MCF 10A (cell line): ENCODE results near the gene NOL11. TPM values are rescaled to one million over a fixed set of nuclear protein-coding genes. Genes with fewer than 3 reads are reported as not detected.

Source experiments
- BruUV-seq: library from RNA; stranded (reverse); fragments of 400-500 nt; replicated peaks from 2 replicates; lab custom pipeline; 2021; lab: Mats Ljungman, UMichigan
- CTCF ChIA-PET: fragments of 300-600 bp; sonication (Branson Sonifier 250); formaldehyde crosslinking; extraction: SDS; loops from one replicate; lab custom pipeline; 2021; ENCODE audit warnings: antibody characterized with exemption, inconsistent platforms; lab: Yijun Ruan, JAX
- POLR2A ChIA-PET: fragments of 300-600, 350-650 bp; sonication (Branson Sonifier 250); formaldehyde crosslinking; extraction: SDS; loops from one replicate; lab custom pipeline; 2020; ENCODE audit warnings: antibody characterized with exemption, inconsistent platforms; lab: Yijun Ruan, JAX
- DNase-seq: peaks from one replicate; pipeline ENCODE4 v3.0.0-alpha.2; 2018; ENCODE audit not compliant: unreplicated experiment
- H3K27ac Mint-ChIP-seq: one replicate; pipeline ENCODE4 v1.8.0; 2022; ENCODE audit warnings: mild to moderate bottlenecking, low read depth, mixed read lengths; ENCODE audit not compliant: unreplicated experiment
- H3K27me3 Mint-ChIP-seq: one replicate; pipeline ENCODE4 v1.8.0; 2022; ENCODE audit warnings: mixed read lengths; ENCODE audit not compliant: insufficient read depth, unreplicated experiment
- H3K36me3 Mint-ChIP-seq: one replicate; pipeline ENCODE4 v1.8.0; 2022; ENCODE audit warnings: mild to moderate bottlenecking, moderate library complexity, mixed read lengths; ENCODE audit not compliant: insufficient read depth, unreplicated experiment
- H3K4me1 Mint-ChIP-seq: one replicate; pipeline ENCODE4 v1.8.0; 2022; ENCODE audit warnings: mixed read lengths; ENCODE audit not compliant: insufficient read depth, unreplicated experiment
- H3K4me3 Mint-ChIP-seq: one replicate; pipeline ENCODE4 v1.8.0; 2022; ENCODE audit warnings: mild to moderate bottlenecking, moderate library complexity, mixed read lengths; ENCODE audit not compliant: unreplicated experiment
- H3K9me3 Mint-ChIP-seq: one replicate; pipeline ENCODE4 v1.8.0; 2022; ENCODE audit warnings: mixed read lengths; ENCODE audit not compliant: unreplicated experiment
- intact Hi-C: fragments of 100-400 bp; cut with micrococcal nuclease; formaldehyde crosslinking; loops from 2 replicates; pipeline ENCODE4 v1.14.1; 2022
- total RNA-seq: library from RNA; stranded (reverse); gene quantifications from 2 replicates; pipeline ENCODE4 v1.2.3, GENCODE V29; 2022
- TF ChIP-seq, protein P1 (sequence below): fragments of 200-600 bp; IDR thresholded peaks from one replicate; pipeline ENCODE4 v1.8.0; 2022; ENCODE audit warnings: antibody characterized with exemption, mild to moderate bottlenecking; ENCODE audit not compliant: unreplicated experiment

NOL11 gene
- total RNA-seq, 1 experiment from 2014 or later: 50.4 TPM

DNA sequence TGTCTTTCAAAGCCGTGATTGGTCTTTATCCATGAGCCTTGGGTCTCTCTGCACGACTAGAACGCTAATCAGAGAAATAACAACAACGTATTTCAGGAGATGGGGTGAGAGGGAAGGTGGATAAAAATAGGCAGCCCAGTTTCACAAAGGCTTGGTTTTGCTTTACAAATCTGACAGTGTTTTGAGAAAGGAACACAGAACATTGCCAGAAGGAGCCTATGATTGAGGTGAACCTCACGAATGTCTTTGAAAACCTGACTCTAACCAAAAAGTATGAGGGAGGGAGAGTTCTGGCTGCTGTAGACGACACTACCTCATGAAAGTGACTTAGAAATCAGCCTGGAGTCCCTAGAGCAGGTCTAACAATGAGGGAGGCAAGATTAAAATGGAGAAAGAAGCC lies 38.0 kb upstream of the NOL11 start:
- H3K9me3 Mint-ChIP-seq: no peaks in the 10 kb centered on the region
- H3K27me3 Mint-ChIP-seq: no peaks in the 10 kb centered on the region
- no TSS peak for BruUV-seq
- DNase-seq: no peak
- ChIA-PET POLR2A (no interaction called here), CTCF (interaction anchor here (1.1 kb wide), 1 partner anchor 205 kb away, joined by 4 read pairs; no protein-coding TSS in a partner anchor)
- H3K27ac Mint-ChIP-seq: no peak overlapping the region
- no peaks in the 10 kb centered on the region for H3K36me3 Mint-ChIP-seq
- intact Hi-C loops: no loop called here
- H3K4me3 Mint-ChIP-seq: no peak overlapping the region
- no peaks in the 10 kb centered on the region for H3K4me1 Mint-ChIP-seq
- TF ChIP-seq, protein P1, sequence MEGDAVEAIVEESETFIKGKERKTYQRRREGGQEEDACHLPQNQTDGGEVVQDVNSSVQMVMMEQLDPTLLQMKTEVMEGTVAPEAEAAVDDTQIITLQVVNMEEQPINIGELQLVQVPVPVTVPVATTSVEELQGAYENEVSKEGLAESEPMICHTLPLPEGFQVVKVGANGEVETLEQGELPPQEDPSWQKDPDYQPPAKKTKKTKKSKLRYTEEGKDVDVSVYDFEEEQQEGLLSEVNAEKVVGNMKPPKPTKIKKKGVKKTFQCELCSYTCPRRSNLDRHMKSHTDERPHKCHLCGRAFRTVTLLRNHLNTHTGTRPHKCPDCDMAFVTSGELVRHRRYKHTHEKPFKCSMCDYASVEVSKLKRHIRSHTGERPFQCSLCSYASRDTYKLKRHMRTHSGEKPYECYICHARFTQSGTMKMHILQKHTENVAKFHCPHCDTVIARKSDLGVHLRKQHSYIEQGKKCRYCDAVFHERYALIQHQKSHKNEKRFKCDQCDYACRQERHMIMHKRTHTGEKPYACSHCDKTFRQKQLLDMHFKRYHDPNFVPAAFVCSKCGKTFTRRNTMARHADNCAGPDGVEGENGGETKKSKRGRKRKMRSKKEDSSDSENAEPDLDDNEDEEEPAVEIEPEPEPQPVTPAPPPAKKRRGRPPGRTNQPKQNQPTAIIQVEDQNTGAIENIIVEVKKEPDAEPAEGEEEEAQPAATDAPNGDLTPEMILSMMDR: no peak

- Mint-ChIP-seq H3K36me3 (no peaks in the 10 kb centered on the region), H3K27ac (no peak overlapping the region), H3K9me3 (no peaks in the 10 kb centered on the region), H3K4me1 (no peaks in the 10 kb centered on the region), H3K4me3 (no peak overlapping the region), H3K27me3 (no peaks in the 10 kb centered on the region)
- TF ChIP-seq, protein P1: no peak
- ChIA-PET CTCF (interaction anchor here (1.1 to 2.1 kb wide), 3 partner anchors 206 to 305 kb away, joined by 4 to 6 read pairs (median 5); no protein-coding TSS in a partner anchor), POLR2A (no interaction called here)
- intact Hi-C loops: no loop called here
- no TSS peak for BruUV-seq
- no peak for DNase-seq
These were observed 37.1 kb upstream of the NOL11 start for GRCh38 chr17:67680445-67681224.

DNA sequence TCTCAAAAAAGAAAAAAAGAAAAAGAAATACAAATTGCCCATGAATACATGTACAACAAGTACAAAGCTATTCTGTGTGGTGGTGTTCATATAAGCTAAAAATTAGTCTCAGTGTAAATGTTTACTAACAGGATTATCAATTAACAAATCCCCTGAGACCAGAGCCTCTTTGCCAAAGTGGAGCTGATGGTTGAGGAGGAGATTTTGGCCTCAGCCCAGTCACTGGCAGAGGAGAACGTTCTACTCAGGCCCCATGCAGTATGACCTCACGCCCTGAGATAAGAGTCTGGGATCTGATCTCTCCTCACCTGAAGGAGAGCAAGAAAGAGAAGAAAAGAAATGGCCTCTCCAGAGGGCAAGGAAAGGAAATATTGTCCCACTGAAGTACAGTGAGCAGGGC lies 35.5 kb upstream of the NOL11 start:
- H3K9me3 Mint-ChIP-seq: no peaks in the 10 kb centered on the region
- H3K4me3 Mint-ChIP-seq: no peak overlapping the region
- TF ChIP-seq, protein P1: no peak
- ChIA-PET CTCF (interaction anchor here (1.9 to 2.1 kb wide), 2 partner anchors 303 to 307 kb away, joined by 5 to 6 read pairs; no protein-coding TSS in a partner anchor), POLR2A (no interaction called here)
- DNase-seq: no peak
- H3K27me3 Mint-ChIP-seq: no peaks in the 10 kb centered on the region
- intact Hi-C loops: no loop called here
- no peak overlapping the region for H3K27ac Mint-ChIP-seq
- no peaks in the 10 kb centered on the region for H3K4me1 Mint-ChIP-seq
- H3K36me3 Mint-ChIP-seq: no peaks in the 10 kb centered on the region
- no TSS peak for BruUV-seq

GRCh38 chr17:67685351-67685750 lies 32.4 kb upstream of the NOL11 start:
- H3K27ac Mint-ChIP-seq: no peak overlapping the region
- no peak for DNase-seq
- intact Hi-C loops: loop anchor here (5.0 kb wide), 1 partner anchor 208 kb away; no protein-coding TSS in a partner anchor
- CTCF ChIA-PET: no interaction called here
- H3K9me3 Mint-ChIP-seq: no peaks in the 10 kb centered on the region
- H3K4me1 Mint-ChIP-seq: no peaks in the 10 kb centered on the region
- BruUV-seq: no TSS peak
- no peak overlapping the region for H3K4me3 Mint-ChIP-seq
- no peaks in the 10 kb centered on the region for H3K27me3 Mint-ChIP-seq
- H3K36me3 Mint-ChIP-seq: no peaks in the 10 kb centered on the region
- POLR2A ChIA-PET: interaction anchor here (0.7 to 1.6 kb wide), 3 partner anchors 8 to 311 kb away, joined by 3 to 4 read pairs (median 3); no protein-coding TSS in a partner anchor
- TF ChIP-seq, protein P1: no peak
